Hepatocyte (in vitro differentiated cells): ENCODE results near the gene EDA.
"Not testable (repeated sequence)": the region's sequence is repeated elsewhere in the genome, so short reads cannot be mapped to it uniquely, and the experiment has no call there.

ENCODE experiments used
- CTCF ChIP-seq: fragments of 200-600 bp; sonication (generic); IDR thresholded peaks from 2 replicates; pipeline ENCODE4 v1.5.1; 2016; ENCODE audit warnings: antibody characterized with exemption, mild to moderate bottlenecking; ENCODE audit not compliant: poor library complexity
- EZH2 ChIP-seq: fragments of 200-600 bp; sonication (generic); IDR thresholded peaks from 2 replicates; pipeline ENCODE4 v1.6.1; 2016; ENCODE audit warnings: antibody characterized with exemption, mild to moderate bottlenecking, borderline replicate concordance

- not testable (repeated sequence) for TF ChIP-seq CTCF, EZH2
Observed at GRCh38 chrX:69859999-69860398, 244.1 kb downstream of the EDA start.
